C4-2B (cell line): ENCODE data around the gene PDE9A.

Experiments
- H3K27ac ChIP-seq: fragments of 450-650 bp; 2 replicates; pipeline ENCODE4 v1.5.1; 2017
- ZFX ChIP-seq: fragments of 450-650 bp; IDR thresholded peaks from 2 replicates; pipeline ENCODE4 v1.6.1; 2017
- TF ChIP-seq, protein P1 (sequence below): fragments of 450-650 bp; conservative IDR thresholded peaks from 2 replicates; pipeline ENCODE4 v1.5.1; 2017; ENCODE audit warnings: mild to moderate bottlenecking

Gene PDE9A

GRCh38 chr21:42691901-42692559, 38.6 kb downstream of the PDE9A start:
- H3K27ac ChIP-seq = no peak overlapping the region
- no peak for TF ChIP-seq ZFX
- TF ChIP-seq, protein P1, sequence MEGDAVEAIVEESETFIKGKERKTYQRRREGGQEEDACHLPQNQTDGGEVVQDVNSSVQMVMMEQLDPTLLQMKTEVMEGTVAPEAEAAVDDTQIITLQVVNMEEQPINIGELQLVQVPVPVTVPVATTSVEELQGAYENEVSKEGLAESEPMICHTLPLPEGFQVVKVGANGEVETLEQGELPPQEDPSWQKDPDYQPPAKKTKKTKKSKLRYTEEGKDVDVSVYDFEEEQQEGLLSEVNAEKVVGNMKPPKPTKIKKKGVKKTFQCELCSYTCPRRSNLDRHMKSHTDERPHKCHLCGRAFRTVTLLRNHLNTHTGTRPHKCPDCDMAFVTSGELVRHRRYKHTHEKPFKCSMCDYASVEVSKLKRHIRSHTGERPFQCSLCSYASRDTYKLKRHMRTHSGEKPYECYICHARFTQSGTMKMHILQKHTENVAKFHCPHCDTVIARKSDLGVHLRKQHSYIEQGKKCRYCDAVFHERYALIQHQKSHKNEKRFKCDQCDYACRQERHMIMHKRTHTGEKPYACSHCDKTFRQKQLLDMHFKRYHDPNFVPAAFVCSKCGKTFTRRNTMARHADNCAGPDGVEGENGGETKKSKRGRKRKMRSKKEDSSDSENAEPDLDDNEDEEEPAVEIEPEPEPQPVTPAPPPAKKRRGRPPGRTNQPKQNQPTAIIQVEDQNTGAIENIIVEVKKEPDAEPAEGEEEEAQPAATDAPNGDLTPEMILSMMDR = no peak

GRCh38 chr21:42692688-42693087, 39.3 kb downstream of the PDE9A start:
- no peak overlapping the region for H3K27ac ChIP-seq
- TF ChIP-seq, protein P1 = no peak

DNA sequence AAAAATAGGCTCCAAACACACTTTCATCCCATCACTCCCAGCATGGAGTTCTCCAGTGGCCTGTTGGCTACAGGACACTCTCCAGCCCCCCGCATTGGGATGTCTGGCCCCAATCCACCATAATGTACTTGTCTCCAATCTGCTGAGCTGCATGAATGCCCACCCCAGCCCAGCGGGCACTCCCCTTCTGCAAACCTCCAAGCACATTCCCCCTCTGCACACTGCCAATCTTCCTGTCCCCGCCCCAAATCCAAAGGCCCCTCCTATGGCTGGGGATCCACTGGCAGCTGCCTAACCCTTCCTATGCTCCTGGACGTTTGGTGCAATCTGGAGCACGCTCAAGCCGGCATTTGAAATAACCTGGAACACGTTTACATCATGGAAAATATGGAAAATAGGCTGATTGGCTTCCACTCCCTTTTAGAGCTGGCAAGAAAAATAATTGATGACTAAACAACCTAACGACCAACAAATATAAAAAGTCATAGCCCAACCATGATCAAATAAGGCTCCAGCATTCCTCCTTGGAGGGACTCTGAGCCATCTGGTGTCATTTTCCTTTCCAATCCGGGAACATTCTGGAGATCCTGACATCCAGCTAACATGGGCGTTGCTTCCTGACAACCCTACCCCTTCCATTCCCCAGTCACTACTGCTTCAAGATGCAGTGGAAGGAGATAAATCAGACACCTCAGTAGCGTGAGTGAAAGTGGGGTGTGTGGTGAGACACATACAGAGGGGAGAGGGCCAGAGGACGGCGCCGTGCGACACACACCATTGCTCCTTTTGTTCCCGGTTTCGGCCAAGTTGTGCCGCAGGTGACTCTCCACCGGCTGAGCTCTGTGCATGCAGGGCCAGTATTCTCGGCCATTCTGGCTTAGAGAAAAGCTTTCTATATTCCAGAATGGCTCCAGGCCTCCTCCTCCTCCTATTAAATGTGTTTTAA, 41.6 kb downstream of the PDE9A start:
- no peak for TF ChIP-seq ZFX
- TF ChIP-seq, protein P1 = no peak
- H3K27ac ChIP-seq = no peak overlapping the region

DNA sequence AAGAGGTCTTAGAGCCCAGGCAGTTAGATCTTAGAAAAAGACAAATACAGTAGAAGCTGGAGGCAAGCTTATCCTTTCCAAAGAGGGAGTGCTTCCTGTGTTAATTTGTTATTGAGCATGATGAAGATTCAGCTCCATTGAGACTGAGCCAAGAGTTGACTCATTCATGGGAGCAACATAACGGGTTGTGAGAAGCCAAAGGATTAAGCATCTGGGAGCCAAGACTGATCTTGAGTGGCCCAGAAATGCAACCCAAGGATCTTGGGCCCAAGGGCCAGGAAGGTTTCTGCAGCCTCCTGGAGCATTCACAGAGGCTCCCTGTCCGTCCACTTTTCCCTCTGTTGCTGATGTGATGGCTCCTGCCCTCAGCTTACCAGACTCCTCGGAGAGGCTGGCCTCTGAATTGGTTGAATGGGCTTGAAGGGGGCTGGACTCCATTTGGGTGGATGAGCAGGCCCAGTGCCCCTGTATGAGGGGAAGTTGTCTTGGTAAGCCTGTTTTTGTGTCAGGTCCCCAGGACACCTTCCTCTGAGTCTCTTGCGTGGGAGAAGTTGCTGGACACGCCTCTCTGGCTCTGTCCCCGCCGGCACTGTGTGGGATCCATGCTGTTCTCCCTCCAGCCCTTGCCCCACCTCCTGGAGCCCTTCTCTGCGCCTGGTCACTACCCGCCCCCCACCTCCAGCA, 42.4 kb downstream of the PDE9A start:
- no peak for TF ChIP-seq ZFX
- TF ChIP-seq, protein P1 = no peak
- no peak overlapping the region for H3K27ac ChIP-seq

GRCh38 chr21:42696501-42697040, 43.1 kb downstream of the PDE9A start:
- no peak for TF ChIP-seq ZFX
- TF ChIP-seq, protein P1 = no peak
- no peak overlapping the region for H3K27ac ChIP-seq

GRCh38 chr21:42698733-42699132, 45.3 kb downstream of the PDE9A start:
- TF ChIP-seq, protein P1 = no peak
- no peak for TF ChIP-seq ZFX
- no peak overlapping the region for H3K27ac ChIP-seq
